GM21737 (cell line): ENCODE measurements around the gene AP2M1.
"Not testable (repeated sequence)": the region's sequence is repeated elsewhere in the genome, so short reads cannot be mapped to it uniquely, and the experiment has no call there.

Source experiments
- ATAC-seq: cut with Tn5 transposase; IDR thresholded peaks from one replicate; pipeline ENCODE4 v1.9.1; 2021; ENCODE audit warnings: mild to moderate bottlenecking, moderate library complexity; ENCODE audit not compliant: unreplicated experiment

Gene AP2M1

GRCh38 chr3:184174646-184175492 is at the start of gene AP2M1:
Gene AP2M1 (plus strand): TSS chr3:184174855. CDS start chr3:184176994, 2,139 bp downstream.
- ATAC-seq = peak; percentile 92

GRCh38 chr3:184126006-184126405 is 48.6 kb upstream of the AP2M1 start:
- no peak for ATAC-seq

DNA sequence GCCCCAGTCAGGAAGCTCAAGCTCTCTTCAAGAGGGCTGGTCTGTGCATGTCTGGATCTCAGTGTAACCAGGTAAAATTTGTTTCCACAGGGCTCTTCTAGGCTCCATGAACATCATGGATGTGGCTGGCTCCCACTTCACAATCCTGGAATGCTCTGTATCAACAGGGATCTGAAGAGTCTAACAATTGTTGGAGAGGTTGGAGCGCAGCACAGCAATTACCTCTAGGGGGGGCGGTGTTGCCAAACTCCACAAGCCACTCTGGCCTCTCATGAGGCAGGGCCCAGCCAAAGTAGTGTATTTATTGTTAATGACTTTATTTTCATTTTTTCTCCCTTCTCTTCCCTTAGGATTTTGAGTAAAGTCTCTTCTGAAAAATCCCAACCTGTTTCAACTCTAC is 45.6 kb upstream of the AP2M1 start:
- ATAC-seq = no peak

DNA sequence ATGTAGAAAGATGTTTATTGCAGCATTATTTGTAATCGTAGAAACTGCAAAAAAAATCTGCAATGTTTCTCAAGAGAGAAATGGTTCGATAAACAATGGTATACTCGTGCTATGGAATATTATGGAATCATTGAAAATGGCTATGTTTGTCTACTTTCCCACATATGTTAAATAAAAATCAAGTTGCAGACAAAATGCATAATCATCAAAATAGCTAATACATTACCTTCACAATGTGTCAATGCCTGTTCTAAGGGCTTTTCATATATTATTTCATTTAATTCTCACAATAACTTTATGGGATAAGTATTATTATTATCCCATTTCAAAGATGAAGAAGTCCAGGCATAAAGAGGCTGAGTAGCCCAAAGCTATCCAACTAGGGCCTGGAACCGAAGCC is 41.7 kb upstream of the AP2M1 start:
- ATAC-seq = no peak

DNA sequence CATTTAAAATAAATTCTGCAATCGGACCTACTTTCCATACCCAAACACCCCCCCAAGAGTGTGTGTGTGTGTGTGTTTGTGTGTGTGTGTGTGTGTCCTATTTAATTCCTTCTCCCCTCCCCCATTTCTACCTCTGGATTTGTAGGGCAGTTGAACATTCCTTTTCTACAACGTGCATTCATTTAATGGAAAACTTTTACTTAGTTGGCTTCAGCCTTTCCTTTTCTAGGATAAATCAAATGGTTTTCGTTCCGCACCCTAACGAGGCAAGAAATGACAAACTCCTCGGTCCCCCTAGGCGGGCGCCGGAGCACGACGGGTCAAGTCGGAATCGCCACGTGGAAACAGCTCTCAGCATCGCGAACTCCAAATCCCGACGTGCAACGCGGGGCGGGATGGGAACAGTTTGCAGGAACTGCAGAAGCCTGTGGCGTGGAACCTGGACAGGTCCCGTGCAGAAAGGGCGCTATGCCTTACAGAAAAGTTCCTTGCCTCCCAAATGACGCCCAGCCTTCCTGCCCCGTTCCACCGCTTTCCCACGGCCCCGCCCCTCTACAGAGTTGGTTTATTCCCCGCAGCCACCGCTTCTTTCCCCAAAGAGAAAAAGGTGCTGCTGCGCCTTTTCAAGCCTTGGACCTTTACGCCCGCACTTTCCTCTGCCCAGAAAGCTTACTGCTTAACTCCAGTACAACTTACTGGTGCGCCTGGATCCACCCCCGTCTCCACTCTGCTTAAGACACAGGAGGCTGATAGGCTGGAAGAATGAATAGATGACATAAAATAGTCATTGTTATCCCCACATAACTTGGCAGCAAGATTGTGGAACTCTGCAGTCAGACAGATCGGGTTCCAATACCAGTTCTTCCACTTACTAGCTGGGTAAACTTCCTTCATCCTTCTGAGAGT is 40.6 kb upstream of the AP2M1 start:
- ATAC-seq = no peak

- ATAC-seq = no peak
Measured at GRCh38 chr3:184134746-184135148, 39.9 kb upstream of the AP2M1 start.

DNA sequence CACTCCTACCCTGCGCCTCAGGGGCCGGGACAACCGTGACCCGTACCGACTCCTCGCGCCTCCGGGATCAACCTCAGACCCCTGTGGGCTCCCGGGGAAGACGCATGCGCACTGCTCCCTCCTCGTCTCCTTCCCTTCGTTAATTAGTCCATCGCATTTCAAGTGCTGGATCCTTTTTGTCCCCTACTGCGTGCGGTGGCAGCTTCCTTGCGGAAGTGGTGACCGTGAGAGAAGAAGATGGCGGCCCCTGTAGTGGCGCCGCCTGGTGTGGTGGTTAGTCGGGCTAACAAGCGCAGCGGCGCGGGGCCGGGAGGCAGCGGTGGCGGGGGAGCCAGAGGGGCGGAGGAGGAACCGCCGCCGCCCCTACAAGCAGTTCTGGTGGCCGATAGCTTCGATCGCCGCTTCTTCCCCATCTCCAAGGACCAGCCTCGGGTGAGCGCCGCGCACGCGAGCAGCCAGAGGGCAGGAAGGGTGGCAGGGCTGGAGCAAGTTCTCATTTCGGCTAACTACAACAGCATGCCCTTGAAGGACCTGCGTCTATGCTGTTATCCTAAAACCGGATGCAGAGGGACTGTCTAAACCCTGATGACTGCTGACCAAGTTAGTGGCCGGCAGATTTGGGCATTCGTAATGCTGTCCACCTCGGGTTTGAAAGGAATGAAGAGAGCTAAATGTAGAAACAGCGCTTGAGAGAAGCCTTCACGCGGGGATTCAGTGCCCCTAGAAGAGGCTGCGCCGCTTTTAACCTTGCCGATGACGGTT is 39.3 kb upstream of the AP2M1 start, which contains the start of gene EIF2B5:
Gene EIF2B5 (plus strand): TSS at position 210 of the 762 bp plus-strand sequence. CDS start 28 bp downstream, at position 238.
- peak; percentile 86 for ATAC-seq

DNA sequence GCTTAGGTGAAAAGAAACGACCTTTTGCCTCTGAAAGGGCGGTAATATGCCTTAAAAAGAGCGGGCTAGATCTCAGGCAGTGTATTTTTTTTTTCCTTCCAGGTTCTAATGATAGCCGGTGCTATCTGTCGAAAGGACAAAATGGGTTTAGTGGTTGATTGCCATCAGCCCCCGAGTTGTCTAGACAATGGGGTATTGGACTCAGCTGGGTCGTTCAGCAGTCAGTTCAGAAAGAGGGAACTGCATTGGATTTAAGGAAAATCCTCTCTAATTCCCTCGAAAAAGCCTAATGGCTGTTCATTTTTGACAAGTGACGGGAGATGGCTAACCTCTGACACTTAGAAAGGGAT is 38.8 kb upstream of the AP2M1 start:
- ATAC-seq = no peak

- no peak for ATAC-seq
Measured at GRCh38 chr3:184140436-184140835, 34.2 kb upstream of the AP2M1 start.

DNA sequence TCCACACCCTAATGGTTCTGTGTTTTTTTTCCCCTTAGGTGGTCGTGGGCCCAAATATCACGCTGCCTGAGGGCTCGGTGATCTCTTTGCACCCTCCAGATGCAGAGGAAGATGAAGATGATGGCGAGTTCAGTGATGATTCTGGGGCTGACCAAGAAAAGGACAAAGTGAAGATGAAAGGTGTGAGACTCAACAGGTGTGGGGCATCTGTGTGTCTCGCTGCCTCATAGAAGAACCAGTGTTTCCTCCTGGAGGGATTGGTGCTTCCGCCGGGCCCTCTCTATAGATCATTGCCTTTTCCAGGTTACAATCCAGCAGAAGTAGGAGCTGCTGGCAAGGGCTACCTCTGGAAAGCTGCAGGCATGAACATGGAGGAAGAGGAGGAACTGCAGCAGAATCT is 32.5 kb upstream of the AP2M1 start:
- ATAC-seq = no peak

DNA sequence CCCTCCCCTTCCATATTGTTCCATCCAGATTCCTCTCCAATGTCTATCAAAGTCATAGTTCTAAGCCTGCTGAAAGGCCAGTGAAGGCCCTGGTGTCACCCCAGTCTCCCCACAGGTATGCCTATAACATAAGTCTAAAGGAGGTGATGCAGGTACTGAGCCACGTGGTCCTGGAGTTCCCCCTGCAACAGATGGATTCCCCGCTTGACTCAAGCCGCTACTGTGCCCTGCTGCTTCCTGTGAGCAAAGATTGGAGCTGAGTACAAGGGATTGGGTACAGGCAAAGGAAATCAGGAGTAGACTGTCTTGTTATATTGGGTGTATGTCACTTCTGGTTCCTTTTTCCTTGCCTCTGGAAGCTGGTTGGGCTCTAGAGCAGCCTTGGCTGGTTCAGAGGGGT is 31.3 kb upstream of the AP2M1 start:
- no peak for ATAC-seq

GRCh38 chr3:184144505-184144904 is 30.1 kb upstream of the AP2M1 start:
- no peak for ATAC-seq

DNA sequence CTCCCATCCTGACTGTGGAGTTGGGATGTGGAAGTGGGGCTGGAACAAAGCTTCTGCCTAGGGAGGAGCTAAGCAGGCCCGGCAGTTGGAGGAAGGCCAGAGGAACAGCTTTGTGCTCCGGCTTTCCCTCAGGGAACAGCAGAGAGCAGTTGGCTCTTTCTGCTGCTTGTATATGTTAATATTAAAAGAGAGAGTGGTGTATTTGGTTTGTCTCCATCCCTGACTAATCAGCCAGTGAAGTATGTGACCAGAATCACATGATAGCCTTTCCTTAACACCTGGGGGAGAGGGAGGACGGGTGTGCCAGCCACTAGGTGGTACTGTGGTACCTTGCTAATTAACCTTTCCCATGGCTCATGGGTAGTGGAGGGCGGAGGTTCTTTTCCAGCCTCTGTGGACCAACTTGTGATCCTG is 29.5 kb upstream of the AP2M1 start:
- ATAC-seq = no peak

DNA sequence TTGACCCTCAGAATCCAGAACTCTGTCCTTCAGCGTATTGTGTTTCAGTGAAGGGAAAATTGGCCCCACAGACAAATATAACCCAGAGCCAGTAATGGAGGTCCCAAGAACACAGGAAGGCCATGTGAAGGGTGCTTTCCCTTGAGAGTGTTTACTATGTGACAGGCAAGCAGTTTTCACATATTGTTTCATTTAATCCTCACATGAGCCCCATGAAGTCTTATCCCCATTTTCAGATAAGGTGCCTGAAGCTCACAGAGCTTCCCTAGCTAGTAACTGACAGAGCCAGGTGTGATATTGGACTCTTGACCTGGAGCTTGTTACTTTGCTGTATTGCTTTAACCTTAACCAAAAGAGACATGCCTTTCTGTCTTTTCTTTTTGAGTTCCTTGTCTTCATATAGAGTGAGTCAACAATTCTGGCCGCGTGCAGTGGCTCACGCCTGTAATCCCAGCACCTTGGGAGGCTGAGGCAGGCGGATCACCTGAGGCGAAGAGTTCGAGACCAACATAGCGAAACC is 28.8 kb upstream of the AP2M1 start:
- no peak for ATAC-seq

DNA sequence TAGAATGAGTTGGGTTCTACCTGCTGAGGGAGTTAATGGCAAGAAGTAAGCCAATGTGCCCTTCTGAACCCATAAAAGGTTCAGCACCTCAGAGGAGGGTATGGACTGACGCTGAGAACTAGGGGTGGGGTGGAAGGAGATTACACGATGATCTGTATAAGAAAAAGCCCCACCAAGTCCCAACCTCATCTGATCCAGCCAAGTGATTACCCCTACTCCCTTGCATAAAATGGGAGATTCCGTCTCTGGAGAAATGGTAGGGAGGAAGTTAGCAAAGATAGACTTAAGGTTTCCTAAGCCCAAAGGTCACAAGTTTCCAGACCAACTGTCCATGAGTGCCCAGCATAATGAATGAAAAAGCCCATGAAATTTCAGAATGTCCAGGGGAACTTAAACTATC is 26.6 kb upstream of the AP2M1 start:
- no peak for ATAC-seq

DNA sequence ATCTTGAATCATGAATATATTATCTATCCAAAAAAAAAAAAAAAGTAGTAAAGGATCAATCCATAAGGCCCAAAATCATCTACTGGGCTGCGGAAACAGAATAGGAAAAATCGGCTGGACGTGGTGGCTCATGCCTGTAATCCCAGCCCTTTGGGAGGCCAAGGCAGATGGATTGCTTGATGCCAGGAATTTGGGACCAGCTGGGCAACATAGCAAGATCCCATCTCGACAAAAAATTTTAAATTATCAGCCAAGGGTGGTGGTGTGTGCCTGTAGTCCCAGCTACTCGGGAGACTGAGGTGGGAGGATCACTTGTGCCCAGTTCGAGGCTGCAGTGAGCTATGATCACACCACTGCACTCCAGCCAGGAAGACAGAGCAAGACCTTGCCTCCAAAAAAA is 25.5 kb upstream of the AP2M1 start:
- ATAC-seq = no peak

DNA sequence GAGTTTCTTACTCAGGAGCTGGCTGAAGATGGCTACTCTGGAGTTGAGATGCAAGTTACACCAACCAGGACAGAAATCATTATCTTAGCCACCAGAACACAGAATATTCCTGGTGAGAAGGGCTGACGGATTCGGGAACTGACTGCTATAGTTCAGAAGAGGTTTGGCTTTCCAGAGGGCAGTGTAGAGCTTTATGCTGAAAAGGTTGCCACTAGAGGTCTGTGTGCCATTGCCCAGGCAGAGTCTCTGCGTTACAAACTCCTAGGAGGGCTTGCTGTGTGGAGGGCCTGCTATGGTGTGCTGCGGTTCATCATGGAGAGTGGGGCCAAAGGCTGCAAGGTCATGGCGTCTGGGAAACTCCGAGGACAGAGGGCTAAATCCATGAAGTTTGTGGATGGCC is 24.9 kb upstream of the AP2M1 start:
- ATAC-seq = not testable (repeated sequence)

DNA sequence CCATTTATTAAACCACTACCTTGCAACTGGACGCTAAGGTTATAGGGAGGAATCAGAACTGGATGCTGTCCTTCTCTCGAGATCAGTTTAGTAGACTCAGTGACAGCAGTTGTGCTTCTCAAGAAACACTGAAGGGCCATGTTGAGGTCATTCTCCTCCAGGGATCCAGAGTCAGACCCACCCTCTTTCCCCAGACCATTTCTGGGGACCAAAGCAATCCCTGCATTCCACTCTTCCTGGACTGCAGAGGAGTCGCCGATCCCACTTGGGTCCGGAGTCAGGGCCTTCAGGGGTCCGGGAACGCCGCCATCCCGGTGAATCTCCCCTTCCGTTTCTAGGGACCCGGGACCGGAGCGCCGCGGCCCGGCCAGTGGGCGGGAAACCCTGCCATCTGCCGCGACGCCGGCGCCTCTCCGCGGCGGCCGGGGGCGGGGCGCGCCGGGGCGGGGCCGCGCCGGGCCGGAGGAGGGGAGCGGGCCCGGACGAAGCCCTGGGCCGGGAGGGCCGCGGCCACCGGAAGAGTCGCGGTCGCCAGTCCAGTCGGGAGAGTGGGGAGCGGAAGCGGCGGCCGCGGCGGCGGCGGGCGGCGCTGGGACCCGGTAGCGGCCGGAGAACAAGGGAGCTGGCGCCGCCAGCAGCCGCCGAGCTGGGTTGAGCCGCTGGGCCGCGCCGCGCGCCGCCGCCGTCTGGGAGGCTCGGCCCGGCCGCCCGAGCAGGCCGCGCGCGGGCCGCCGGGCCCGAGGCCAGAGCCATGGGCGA is 19.6 kb upstream of the AP2M1 start, which contains the start of gene DVL3:
Gene DVL3 (plus strand): TSS at position 493 of the 759 bp plus-strand sequence. CDS start 259 bp downstream, at position 752.
- ATAC-seq = peak; percentile 90

GRCh38 chr3:184155644-184156521 is 18.8 kb upstream of the AP2M1 start:
- ATAC-seq = peak; percentile 23
